Mesodermal cell (in vitro differentiated cells): ENCODE results near the gene ANAPC2.

Source experiments
- H3K27ac ChIP-seq: 2 replicates; pipeline ENCODE4 v1.7.0; 2013; ENCODE audit warnings: mild to moderate bottlenecking, low read depth, low read length, moderate library complexity; ENCODE audit not compliant: severe bottlenecking
- H3K36me3 ChIP-seq: 2 replicates; pipeline ENCODE4 v1.7.1; 2013; ENCODE audit warnings: mild to moderate bottlenecking, low read length, moderate library complexity; ENCODE audit not compliant: control insufficient read depth, insufficient read depth
- H3K4me1 ChIP-seq: one replicate; pipeline ENCODE4 v1.7.1; 2013; ENCODE audit warnings: mild to moderate bottlenecking, low read length; ENCODE audit not compliant: insufficient read depth, control insufficient read depth, poor library complexity, severe bottlenecking
- H3K4me3 ChIP-seq: 2 replicates; pipeline ENCODE4 v1.7.0; 2013; ENCODE audit warnings: low read length, control low read depth, mild to moderate bottlenecking; ENCODE audit not compliant: insufficient read depth, poor library complexity, severe bottlenecking; ENCODE audit errors: extremely low read depth
- H3K9me3 ChIP-seq: 2 replicates; pipeline ENCODE4 v1.7.1; 2013; ENCODE audit warnings: mild to moderate bottlenecking, low read length, moderate library complexity; ENCODE audit not compliant: control insufficient read depth
- WGBS, 2 experiments: methylation state at CpG; one replicate each; pipeline ENCODE4 v1.1.5; 2013; ENCODE audit warnings: missing lambda C conversion rate in 2 of 2; ENCODE audit not compliant: insufficient coverage in 2 of 2; 5-methylcytosine and 5-hydroxymethylcytosine counted together

Gene ANAPC2

GRCh38 chr9:137156567-137157375, 31.6 kb downstream of the ANAPC2 start:
- 56 to 62% methylated on average over 36 to 63 of the region's 65 CpGs for WGBS, 2 experiments
- H3K4me3 ChIP-seq, result no peak overlapping the region
- no peaks in the 10 kb centered on the region for H3K36me3 ChIP-seq
- no peaks in the 10 kb centered on the region for H3K9me3 ChIP-seq
- no peaks in the 10 kb centered on the region for H3K4me1 ChIP-seq
- no peak overlapping the region for H3K27ac ChIP-seq

- H3K27ac ChIP-seq, result no peak overlapping the region
- 89 to 94% methylated on average over 6 to 7 of the region's 7 CpGs for WGBS, 2 experiments
- no peaks in the 10 kb centered on the region for H3K9me3 ChIP-seq
- no peaks in the 10 kb centered on the region for H3K4me1 ChIP-seq
- no peaks in the 10 kb centered on the region for H3K36me3 ChIP-seq
- H3K4me3 ChIP-seq, result no peak overlapping the region
Measured at GRCh38 chr9:137152844-137153405, 35.4 kb downstream of the ANAPC2 start.

- H3K27ac ChIP-seq, result no peak overlapping the region
- H3K9me3 ChIP-seq, result no peaks in the 10 kb centered on the region
- 69 to 71% methylated on average over 25 to 29 of the region's 34 CpGs for WGBS, 2 experiments
- H3K4me3 ChIP-seq, result no peak overlapping the region
- no peaks in the 10 kb centered on the region for H3K4me1 ChIP-seq
- no peaks in the 10 kb centered on the region for H3K36me3 ChIP-seq
Measured at GRCh38 chr9:137150617-137151457, 37.5 kb downstream of the ANAPC2 start.

GRCh38 chr9:137149942-137150616, 38.3 kb downstream of the ANAPC2 start:
- WGBS, 2 experiments, result 82 to 86% methylated on average over 14 to 19 of the region's 20 CpGs
- Histone ChIP-seq H3K9me3 (no peaks in the 10 kb centered on the region), H3K36me3 (no peaks in the 10 kb centered on the region), H3K27ac (no peak overlapping the region), H3K4me3 (no peak overlapping the region), H3K4me1 (no peaks in the 10 kb centered on the region)

GRCh38 chr9:137149363-137149762, 39.0 kb downstream of the ANAPC2 start:
- no peak overlapping the region for H3K4me3 ChIP-seq
- H3K9me3 ChIP-seq, result no peaks in the 10 kb centered on the region
- H3K36me3 ChIP-seq, result no peaks in the 10 kb centered on the region
- H3K4me1 ChIP-seq, result no peaks in the 10 kb centered on the region
- WGBS, 2 experiments, result 83 to 88% methylated on average over 4 of the region's 5 CpGs
- H3K27ac ChIP-seq, result no peak overlapping the region

GRCh38 chr9:137148661-137149060, 39.7 kb downstream of the ANAPC2 start:
- Histone ChIP-seq H3K36me3 (no peaks in the 10 kb centered on the region), H3K27ac (no peak overlapping the region), H3K4me1 (no peaks in the 10 kb centered on the region), H3K4me3 (no peak overlapping the region), H3K9me3 (no peaks in the 10 kb centered on the region)
- WGBS, 2 experiments, result 88% methylated on average over 18 to 19 of the region's 19 CpGs

GRCh38 chr9:137148242-137148641, 40.1 kb downstream of the ANAPC2 start:
- Histone ChIP-seq H3K36me3 (no peaks in the 10 kb centered on the region), H3K4me1 (no peaks in the 10 kb centered on the region), H3K9me3 (no peaks in the 10 kb centered on the region), H3K27ac (no peak overlapping the region), H3K4me3 (no peak overlapping the region)
- WGBS, 2 experiments, result 82 to 83% methylated on average over 27 of the region's 27 CpGs

GRCh38 chr9:137147793-137148160, 40.6 kb downstream of the ANAPC2 start:
- H3K4me3 ChIP-seq, result no peak overlapping the region
- 49 to 52% methylated on average over 8 to 18 of the region's 24 CpGs for whole genome bisulfite sequencing, 2 experiments

GRCh38 chr9:137147091-137147792, 41.1 kb downstream of the ANAPC2 start:
- WGBS, 2 experiments, result 84 to 87% methylated on average over 16 to 19 of the region's 26 CpGs
- no peak overlapping the region for H3K4me3 ChIP-seq

More at GRCh38 chr9:137147793-137148160, 40.6 kb downstream of the ANAPC2 start:
- H3K4me1 ChIP-seq, result no peaks in the 10 kb centered on the region
- H3K36me3 ChIP-seq, result no peaks in the 10 kb centered on the region
- H3K27ac ChIP-seq, result no peak overlapping the region
- no peaks in the 10 kb centered on the region for H3K9me3 ChIP-seq

GRCh38 chr9:137146527-137146918, 41.8 kb downstream of the ANAPC2 start:
- Histone ChIP-seq H3K36me3 (no peaks in the 10 kb centered on the region), H3K9me3 (no peaks in the 10 kb centered on the region), H3K4me3 (no peak overlapping the region), H3K27ac (no peak overlapping the region), H3K4me1 (no peaks in the 10 kb centered on the region)
- 83 to 100% methylated on average over 1 to 2 of the region's 9 CpGs for WGBS, 2 experiments

More at GRCh38 chr9:137147091-137147792, 41.1 kb downstream of the ANAPC2 start:
- Histone ChIP-seq H3K4me1 (no peaks in the 10 kb centered on the region), H3K36me3 (no peaks in the 10 kb centered on the region), H3K9me3 (no peaks in the 10 kb centered on the region), H3K27ac (no peak overlapping the region)
